Vagina (tissue), 2 donors: Measurements from ENCODE around the gene ZNF579.

Source experiments
- CTCF ChIP-seq, 3 experiments: fragments of 450-650 bp in 2 of 3; fragments of 200-600 bp in 1 of 3; sonication (generic) in 1 of 3; IDR thresholded peaks; one replicate each; pipeline ENCODE4 v1.5.1; 2017 to 2019; ENCODE audit warnings: antibody characterized with exemption in 3 of 3, mild to moderate bottlenecking in 2 of 3, moderate library complexity in 2 of 3
- POLR2A ChIP-seq, 2 donors: fragments of 450-650 bp; IDR thresholded peaks; one replicate each; pipeline ENCODE4 v1.6.1; 2017; ENCODE audit warnings: antibody characterized with exemption in 2 of 2, mild to moderate bottlenecking in 2 of 2, moderate library complexity in 2 of 2
- POLR2AphosphoS5 ChIP-seq, 2 donors: sonication (generic); formaldehyde crosslinking; IDR thresholded peaks; one replicate each; pipeline ENCODE4 v1.9.0; 2017; ENCODE audit warnings: antibody characterized with exemption in 2 of 2, mild to moderate bottlenecking in 2 of 2, low read depth in 1 of 2; ENCODE audit not compliant: insufficient read depth in 1 of 2

DNA sequence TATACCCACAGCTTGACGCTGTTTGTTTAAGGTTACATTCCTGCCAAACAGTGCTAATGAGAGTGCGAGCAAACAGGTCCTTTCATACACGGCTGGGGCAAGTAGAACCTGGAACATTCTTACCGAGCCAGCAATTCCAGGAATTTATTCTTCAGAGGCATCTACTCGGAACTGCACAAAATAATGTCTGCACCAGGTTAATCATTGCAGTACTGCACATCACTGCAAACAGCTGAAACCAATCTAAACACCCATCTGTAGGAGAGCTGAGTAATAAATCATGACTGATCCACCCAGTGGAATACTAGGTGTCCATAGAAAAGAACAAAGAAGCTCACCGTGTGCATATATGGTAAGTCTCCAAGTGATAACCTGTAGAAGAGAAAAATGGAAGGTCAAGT is 1.2 kb upstream of the ZNF579 start:
- TF ChIP-seq CTCF (IDR thresholded peaks at IDR 0.05), result no peak
- TF ChIP-seq POLR2A (IDR thresholded peaks at IDR 0.05), result no peak
- no peak for TF ChIP-seq POLR2AphosphoS5 (IDR thresholded peaks at IDR 0.05; ENCODE audit: insufficient read depth in 1 of 2, low read depth in 1 of 2)
